Fibroblast of lung (primary cell): Measurements from ENCODE around the gene HIPK2. TPM values are rescaled to one million over a fixed set of nuclear protein-coding genes. Genes with fewer than 3 reads are reported as not detected.

Experiments used
- DNase-seq, 2 donors: peaks; one replicate each; pipeline versions ENCODE4 v3.0.0 to v3.0.0-alpha.2; 2010; ENCODE audit warnings: low read depth in 2 of 2
- H2AFZ ChIP-seq: 2 replicates; pipeline ENCODE4 v1.5.1; 2012; ENCODE audit warnings: low read length, control low read depth, inconsistent platforms
- H3K27ac ChIP-seq: 2 replicates; pipeline ENCODE4 v1.5.1; 2011; ENCODE audit warnings: low read length, control low read depth; ENCODE audit not compliant: insufficient read depth
- H3K27me3 ChIP-seq: 2 replicates; pipeline ENCODE4 v1.5.1; 2011; ENCODE audit warnings: mild to moderate bottlenecking, low read length; ENCODE audit not compliant: control insufficient read depth, insufficient read depth
- H3K36me3 ChIP-seq: 2 replicates; pipeline ENCODE4 v1.5.1; 2011; ENCODE audit warnings: low read length; ENCODE audit not compliant: control insufficient read depth, insufficient read depth
- H3K4me1 ChIP-seq: 2 replicates; pipeline ENCODE4 v1.5.1; 2011; ENCODE audit warnings: low read length; ENCODE audit not compliant: control insufficient read depth, insufficient read depth; ENCODE audit errors: extremely low read depth
- H3K4me2 ChIP-seq: 2 replicates; pipeline ENCODE4 v1.5.1; 2011; ENCODE audit warnings: low read length, control low read depth; ENCODE audit not compliant: insufficient read depth; ENCODE audit errors: extremely low read depth
- H3K4me3 ChIP-seq, 4 experiments: fragments of 200-600 bp in 1 of 4; sonication (generic) in 1 of 4; replicated peaks in 1 of 4; 2 replicates each; pipeline ENCODE4 v1.5.1; 2011 to 2016; ENCODE audit warnings: low read length in 4 of 4, low read depth in 3 of 4, mild to moderate bottlenecking in 3 of 4, control low read depth in 2 of 4, inconsistent platforms in 1 of 4, mixed read lengths in 1 of 4; ENCODE audit not compliant: insufficient read depth in 1 of 4; ENCODE audit errors: control extremely low read depth in 1 of 4
- H3K79me2 ChIP-seq: 2 replicates; pipeline ENCODE4 v1.5.1; 2012; ENCODE audit warnings: mild to moderate bottlenecking, low read length, inconsistent platforms; ENCODE audit not compliant: control insufficient read depth, insufficient read depth
- H3K9ac ChIP-seq: 2 replicates; pipeline ENCODE4 v1.5.1; 2011; ENCODE audit warnings: mild to moderate bottlenecking, low read length, control low read depth; ENCODE audit not compliant: insufficient read depth
- H3K9me3 ChIP-seq: 2 replicates; pipeline ENCODE4 v1.5.1; 2012; ENCODE audit warnings: low read depth, low read length; ENCODE audit not compliant: control insufficient read depth, insufficient read depth
- H4K20me1 ChIP-seq: 2 replicates; pipeline ENCODE4 v1.5.1; 2011; ENCODE audit warnings: low read length; ENCODE audit not compliant: control insufficient read depth, insufficient read depth; ENCODE audit errors: extremely low read depth
- CTCF ChIP-seq, 2 donors: IDR thresholded peaks in 1 of 2; conservative IDR thresholded peaks in 1 of 2; 1 replicate in 1 of 2; 2 replicates in 1 of 2; pipeline ENCODE4 v1.5.1; 2011 to 2012; ENCODE audit warnings: low read length in 2 of 2, control low read depth in 1 of 2, inconsistent platforms in 1 of 2, low read depth in 1 of 2, mild to moderate bottlenecking in 1 of 2
- EZH2 ChIP-seq: IDR thresholded peaks from 2 replicates; pipeline ENCODE4 v1.5.1; 2012; ENCODE audit warnings: low read length, control low read depth, mild to moderate bottlenecking; ENCODE audit errors: missing control alignments
- polyA plus RNA-seq, 2 donors: library from polyadenylated mRNA; depleted of rRNA in 1 of 2; stranded (reverse) in 1 of 2; unstranded in 1 of 2; fragments of >200 nt; gene quantifications; 2 replicates each; pipeline ENCODE4 v1.2.1, GENCODE V29; 2011 to 2012; ENCODE audit warnings: missing spikeins in 1 of 2
- total RNA-seq: library from RNA; depleted of rRNA; stranded (reverse); fragments of >200 nt; gene quantifications from 2 replicates; pipeline ENCODE4 v1.2.1, GENCODE V29; 2014

HIPK2 gene
- total and polyA plus RNA-seq, 2 donors (not counting 1 experiment from before 2014, with no cell fraction given), result 10.1 to 11.1 TPM

DNA sequence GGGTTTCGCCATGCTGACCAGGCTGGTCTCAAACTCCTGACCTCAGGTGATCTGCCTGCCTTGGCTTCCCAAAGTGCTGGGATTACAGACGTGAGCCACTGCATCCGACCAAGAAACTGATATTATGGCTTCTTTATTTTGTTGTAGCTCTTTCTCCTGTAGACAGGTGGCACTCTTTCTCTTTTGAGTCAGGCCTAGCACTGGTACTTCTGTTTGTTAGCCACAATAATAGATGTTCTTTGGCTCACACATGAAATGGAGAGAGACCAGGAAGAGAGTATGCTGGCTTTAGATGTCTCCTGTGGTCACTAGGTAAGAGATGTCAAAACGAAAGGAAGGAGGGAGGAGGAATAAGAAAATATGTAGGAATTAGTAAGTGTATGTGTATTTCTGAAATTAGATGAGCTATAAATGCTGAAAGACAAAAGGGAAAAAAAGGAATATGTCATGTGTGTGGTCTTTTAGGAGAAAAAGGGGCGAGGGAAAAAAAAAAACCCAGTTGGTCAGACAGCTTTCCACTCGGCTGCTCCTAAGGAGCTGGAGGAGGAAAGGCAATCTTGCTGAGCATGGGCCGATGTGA is 175.6 kb downstream of the HIPK2 start:
- H3K4me1 ChIP-seq, result no peaks in the 10 kb centered on the region
- no peaks in the 10 kb centered on the region for H3K79me2 ChIP-seq
- no peaks in the 10 kb centered on the region for H3K27me3 ChIP-seq
- H4K20me1 ChIP-seq, result no peaks in the 10 kb centered on the region
- TF ChIP-seq CTCF (conservative IDR thresholded peaks at IDR 0.05 in 1 of 2, IDR thresholded peaks at IDR 0.05 in 1 of 2; ENCODE audit: low read depth in 1 of 2, low read length in 2 of 2) (peak; percentile 47 to 68), EZH2 (no peak)
- no peak overlapping the region for H3K27ac ChIP-seq
- DNase-seq, result peak; percentile 34 to 59
- H2AFZ ChIP-seq, result no peak overlapping the region
- no peaks in the 10 kb centered on the region for H3K9me3 ChIP-seq
- no peak overlapping the region for H3K9ac ChIP-seq
- H3K36me3 ChIP-seq, result peaks cover 14% of the 10 kb centered on the region
- no peak overlapping the region for H3K4me3 ChIP-seq
- no peak overlapping the region for H3K4me2 ChIP-seq

DNA sequence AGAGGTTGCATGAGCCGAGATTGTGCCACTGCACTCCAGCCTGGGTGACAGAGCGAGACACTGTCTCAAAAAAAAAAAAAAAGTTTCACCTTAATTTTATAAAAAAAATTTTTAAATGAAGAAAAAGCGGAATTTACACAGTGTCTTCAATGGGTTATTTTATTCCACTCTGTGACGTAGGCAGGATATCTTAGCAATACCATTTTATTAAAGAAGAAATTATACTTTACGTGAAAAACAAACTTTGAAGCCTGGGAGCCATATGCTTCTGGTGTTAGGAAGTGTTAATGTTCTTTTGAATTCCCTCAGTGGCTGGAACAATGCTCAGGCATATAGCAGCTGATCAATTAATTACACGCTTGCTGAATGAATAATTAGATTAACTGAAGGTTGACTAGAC is 176.6 kb downstream of the HIPK2 start:
- no peak overlapping the region for H3K9ac ChIP-seq
- no peaks in the 10 kb centered on the region for H3K27me3 ChIP-seq
- H3K36me3 ChIP-seq, result peaks cover 19% of the 10 kb centered on the region
- H4K20me1 ChIP-seq, result no peaks in the 10 kb centered on the region
- H3K4me1 ChIP-seq, result no peaks in the 10 kb centered on the region
- H3K79me2 ChIP-seq, result no peaks in the 10 kb centered on the region
- no peak for TF ChIP-seq EZH2
- TF ChIP-seq CTCF (conservative IDR thresholded peaks at IDR 0.05 in 1 of 2, IDR thresholded peaks at IDR 0.05 in 1 of 2; ENCODE audit: low read depth in 1 of 2, low read length in 2 of 2), result no peak
- H2AFZ ChIP-seq, result no peak overlapping the region
- DNase-seq, result no peak
- H3K27ac ChIP-seq, result no peak overlapping the region
- no peak overlapping the region for H3K4me2 ChIP-seq
- H3K4me3 ChIP-seq, result no peak overlapping the region
- H3K9me3 ChIP-seq, result no peaks in the 10 kb centered on the region

DNA sequence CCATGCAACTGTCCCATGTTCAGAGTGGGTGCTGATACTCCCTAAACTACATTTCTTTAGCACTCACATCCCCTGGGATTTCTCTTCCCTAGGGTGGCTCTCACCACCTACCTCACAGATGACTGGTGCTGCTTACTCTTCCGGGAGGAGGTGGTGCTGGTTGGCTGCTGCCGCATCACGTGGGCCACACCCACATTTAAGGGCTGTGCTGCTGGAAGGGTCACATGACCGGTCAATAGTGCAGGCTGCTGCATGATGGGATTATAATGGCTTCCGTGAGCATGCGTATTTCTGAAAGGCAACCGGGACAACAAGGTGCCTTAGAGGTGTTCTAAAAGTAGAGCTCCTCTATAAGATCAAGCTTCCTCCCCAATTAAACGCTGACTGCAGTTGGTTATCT is 177.5 kb downstream of the HIPK2 start:
- TF ChIP-seq CTCF (conservative IDR thresholded peaks at IDR 0.05 in 1 of 2, IDR thresholded peaks at IDR 0.05 in 1 of 2; ENCODE audit: low read depth in 1 of 2, low read length in 2 of 2), result no peak
- TF ChIP-seq EZH2, result no peak
- Histone ChIP-seq H3K4me2 (no peak overlapping the region), H3K4me1 (no peaks in the 10 kb centered on the region), H3K36me3 (peaks cover 19% of the 10 kb centered on the region), H3K27me3 (no peaks in the 10 kb centered on the region), H2AFZ (no peak overlapping the region), H3K9me3 (no peaks in the 10 kb centered on the region), H3K27ac (no peak overlapping the region), H3K79me2 (no peaks in the 10 kb centered on the region), H3K4me3 (no peak overlapping the region), H3K9ac (no peak overlapping the region), H4K20me1 (no peaks in the 10 kb centered on the region)
- DNase-seq, result no peak
